ENCODE data around the gene UGT1A3.

UGT1A3 gene

DNA sequence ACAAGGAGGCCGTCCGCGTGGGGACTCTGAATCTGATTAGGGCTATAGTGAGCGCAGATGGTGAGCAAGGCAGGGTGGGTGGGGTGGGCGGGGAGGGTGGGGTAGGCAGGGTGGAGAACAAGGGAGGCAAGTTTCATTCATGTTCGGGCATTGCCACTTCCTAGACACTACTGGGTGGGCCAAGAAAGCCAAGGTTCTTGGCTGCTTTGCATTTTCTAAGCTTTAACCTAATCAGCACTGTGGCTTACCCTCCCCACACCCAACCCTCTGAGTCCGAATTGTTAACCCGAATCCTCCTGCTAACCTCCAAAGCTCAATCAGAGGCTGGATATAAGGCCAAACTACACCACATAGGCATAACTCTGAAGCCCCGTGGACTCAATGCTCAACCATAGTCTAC lies 67.4 kb downstream of the UGT1A3 start:
- DNase-seq (ENCODE audit: low read depth): no peak

DNA sequence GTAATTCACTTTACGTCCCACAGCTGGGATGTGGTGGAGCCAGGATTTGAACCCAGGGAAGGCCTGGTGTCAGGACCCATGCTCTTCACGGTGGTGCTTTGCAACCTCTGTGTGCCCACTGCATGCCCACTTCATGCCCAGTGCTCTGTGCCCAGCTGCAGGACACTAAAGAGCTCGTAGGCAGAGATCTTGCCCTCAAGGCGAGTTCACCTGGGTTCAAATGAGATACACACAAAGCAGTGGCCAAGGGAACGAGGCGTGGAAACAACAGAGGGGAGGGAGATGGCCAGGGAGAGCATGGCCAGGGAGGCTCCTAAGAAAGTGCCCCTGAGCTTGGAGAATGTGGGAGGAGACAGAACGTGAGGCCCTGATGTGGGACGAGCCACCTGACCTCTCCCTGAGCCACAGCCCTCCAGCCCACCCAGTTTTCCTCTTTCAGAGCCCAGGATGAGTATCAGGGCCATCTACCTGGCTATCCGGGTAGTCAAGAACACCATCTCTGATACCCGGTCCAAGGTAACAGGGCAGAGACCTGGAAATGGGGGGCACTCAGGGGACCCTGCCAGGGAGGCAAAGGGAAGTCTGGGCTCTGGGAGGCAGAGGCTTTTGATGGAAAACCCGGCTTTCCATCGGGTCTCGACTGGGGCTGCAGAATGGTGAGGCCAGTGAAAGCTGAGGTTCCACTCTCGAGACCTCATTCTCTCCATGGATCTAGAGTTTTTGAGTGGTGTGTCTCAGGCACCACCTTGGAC lies 69.7 kb downstream of the UGT1A3 start:
- DNase-seq (ENCODE audit: low read depth): no peak

DNA sequence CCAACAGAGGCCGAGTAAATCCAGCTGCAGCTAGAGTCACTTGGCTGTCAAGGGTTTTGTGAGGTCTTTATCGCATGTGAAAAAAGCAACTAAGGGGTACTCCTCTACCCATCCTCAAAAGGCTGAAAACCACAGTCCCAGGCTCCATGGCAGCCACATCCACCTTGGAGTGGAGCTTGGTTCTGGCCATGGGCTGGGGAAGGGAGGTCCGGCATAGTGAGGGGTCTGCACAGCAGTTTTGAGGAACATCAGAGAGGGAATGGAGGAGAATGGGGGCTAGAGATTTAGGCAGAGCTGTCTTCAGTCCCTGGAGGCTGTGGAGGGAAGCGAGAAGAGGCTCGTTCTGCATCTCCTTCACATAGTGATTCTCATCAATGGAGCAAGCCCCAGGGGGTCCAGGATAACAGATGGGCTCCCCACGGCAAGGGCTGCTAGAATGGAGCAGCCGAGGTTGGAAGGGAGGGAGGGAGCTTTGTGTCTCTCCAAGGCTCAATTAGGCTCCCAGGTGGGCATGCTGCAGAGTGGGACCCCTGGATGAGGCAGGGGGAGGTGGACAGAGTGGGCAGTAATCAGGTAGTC lies 70.3 kb downstream of the UGT1A3 start:
- DNase-seq (ENCODE audit: low read depth): no peak

DNA sequence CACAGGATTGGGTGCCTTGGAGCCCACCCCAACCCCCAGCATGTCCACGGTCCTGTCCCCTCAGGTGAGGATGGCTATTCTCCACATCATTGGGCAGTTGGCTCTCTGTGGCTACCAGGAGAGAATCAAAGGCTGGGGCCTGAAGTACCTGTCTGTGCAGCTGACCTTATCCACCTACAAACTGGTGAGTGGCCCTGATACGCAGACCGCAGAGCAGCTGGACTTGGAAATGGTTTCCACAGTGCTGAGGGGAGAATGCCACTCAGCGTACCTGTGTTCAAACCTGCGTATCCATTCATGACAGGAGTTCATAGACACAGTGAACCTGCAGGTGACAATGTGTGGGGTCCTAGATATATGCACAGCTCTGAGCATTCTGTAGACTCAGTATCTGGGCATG lies 70.9 kb downstream of the UGT1A3 start:
- DNase-seq (ENCODE audit: low read depth): no peak

- DNase-seq (ENCODE audit: low read depth): no peak
These were observed 71.4 kb downstream of the UGT1A3 start for GRCh38 chr2:233800208-233800607.

GRCh38 chr2:233801357-233802131 lies 72.7 kb downstream of the UGT1A3 start:
- DNase-seq (ENCODE audit: low read depth): no peak

- DNase-seq (ENCODE audit: low read depth): no peak
These were observed 73.4 kb downstream of the UGT1A3 start for GRCh38 chr2:233802132-233802815.

DNA sequence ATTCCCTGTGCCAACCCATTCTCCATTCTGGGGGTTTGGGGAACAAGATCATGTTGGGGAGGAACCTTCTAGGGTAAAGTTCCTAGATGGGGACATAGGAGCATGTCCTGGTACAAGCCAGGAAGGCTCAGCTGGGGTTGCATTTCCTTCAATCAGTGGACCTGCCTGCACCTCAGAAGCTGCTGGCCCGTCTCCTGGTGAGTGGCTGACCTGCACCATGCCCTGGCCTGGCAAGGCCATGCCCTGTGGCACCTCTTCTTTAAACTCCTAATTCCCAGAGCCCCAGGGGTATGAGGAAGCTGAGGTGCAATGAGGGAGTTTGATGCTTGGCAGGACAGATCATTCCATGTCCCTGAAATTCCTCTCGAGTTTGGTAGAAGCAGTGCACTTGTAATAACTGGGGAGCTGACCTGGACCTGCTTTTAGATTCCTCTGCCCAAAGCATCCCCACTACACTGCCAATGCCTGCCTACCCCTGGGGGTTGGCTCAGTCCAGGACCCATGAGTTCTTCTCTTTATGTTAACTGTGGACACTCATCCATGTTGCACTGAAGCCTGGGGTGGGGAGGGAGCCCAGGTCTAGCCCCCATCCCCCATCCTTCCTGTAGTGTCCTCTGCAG lies 74.6 kb downstream of the UGT1A3 start:
- no peak for DNase-seq (ENCODE audit: low read depth)

- DNase-seq (ENCODE audit: low read depth): no peak
These were observed 75.2 kb downstream of the UGT1A3 start for GRCh38 chr2:233803994-233804393.

- no peak for DNase-seq (ENCODE audit: low read depth)
These were observed 78.5 kb downstream of the UGT1A3 start for GRCh38 chr2:233807215-233807865.

- DNase-seq (ENCODE audit: low read depth): no peak
These were observed 79.4 kb downstream of the UGT1A3 start for GRCh38 chr2:233807966-233808935.

DNA sequence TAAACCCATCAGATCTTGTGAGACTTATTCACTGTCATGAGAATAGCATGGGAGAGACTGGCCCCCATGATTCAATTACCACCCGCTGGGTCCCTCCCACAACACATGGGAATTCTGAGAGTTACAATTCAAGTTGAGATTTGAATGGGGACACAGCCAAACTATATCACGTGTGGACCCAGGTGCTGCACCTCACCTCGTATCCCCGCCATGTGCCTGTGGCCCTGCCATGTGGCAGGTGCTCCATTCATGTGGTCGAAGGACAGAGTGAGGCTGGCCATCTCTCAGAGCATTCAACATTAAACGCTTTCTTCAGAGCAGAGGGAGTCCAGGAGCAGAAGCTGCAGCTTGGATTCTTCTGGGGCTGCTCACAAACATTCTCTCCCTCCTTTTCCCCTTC lies 81.5 kb downstream of the UGT1A3 start:
- no peak for DNase-seq (ENCODE audit: low read depth)

GRCh38 chr2:233811087-233811486 lies 82.2 kb downstream of the UGT1A3 start:
- DNase-seq (ENCODE audit: low read depth): no peak

DNA sequence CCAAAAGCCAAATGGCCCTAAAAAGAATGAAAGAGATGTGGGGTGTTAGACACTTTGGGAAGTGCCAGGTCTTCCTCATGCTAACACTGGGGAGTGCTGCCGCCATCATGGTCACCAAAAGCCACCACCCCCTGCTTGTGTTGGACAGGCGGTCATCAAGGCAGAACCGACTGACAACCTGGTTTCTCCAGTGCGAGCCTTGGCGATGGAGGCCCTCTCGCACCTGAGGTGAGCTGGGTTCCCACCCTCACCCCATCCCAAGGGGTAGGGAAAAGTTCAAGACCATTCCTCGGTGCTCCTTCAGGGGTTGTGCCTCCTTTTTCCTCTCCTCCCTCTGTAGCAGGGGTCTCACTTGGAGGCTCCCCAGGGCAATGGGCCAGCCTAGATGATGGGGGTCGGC lies 82.9 kb downstream of the UGT1A3 start:
- no peak for DNase-seq (ENCODE audit: low read depth)

DNA sequence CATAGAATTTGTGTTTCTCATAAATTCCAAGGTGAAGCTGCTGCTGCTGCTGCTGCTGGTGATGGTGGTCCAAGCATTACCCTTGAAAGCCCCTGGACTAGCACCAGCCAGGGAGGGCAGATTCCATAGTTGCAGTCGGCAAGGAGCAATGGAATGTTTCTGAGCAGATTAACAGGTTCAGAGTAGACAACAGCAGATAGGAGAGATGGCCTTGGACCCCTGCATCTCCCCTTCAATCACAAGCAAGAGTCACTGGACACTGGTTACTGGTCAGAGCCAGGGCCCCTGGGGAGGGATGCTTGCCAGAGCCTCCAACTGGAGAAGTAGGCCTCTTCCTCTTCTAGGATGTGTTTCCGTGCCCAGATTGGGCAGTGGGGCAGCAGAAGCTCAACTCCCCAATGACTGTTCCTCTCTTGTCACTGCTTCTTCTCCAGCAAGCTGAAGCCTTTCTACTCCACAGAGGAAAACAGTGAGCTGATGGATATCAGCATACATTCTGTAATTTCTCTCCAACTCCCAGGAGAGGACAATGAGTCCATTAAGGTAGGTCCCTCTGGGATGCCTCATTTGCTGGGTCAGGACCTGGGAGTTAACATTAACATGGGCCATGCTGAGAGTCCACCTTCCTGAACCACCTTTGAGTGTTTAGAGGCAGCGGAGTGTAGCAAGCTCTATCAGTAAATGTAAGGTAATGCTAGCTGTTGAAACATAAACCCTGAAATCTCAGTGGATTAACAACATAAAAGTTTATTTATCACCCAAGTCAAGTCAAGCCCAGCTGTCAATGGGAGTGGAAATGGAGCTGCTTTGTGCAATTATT lies 84.6 kb downstream of the UGT1A3 start:
- DNase-seq (ENCODE audit: low read depth): no peak

DNA sequence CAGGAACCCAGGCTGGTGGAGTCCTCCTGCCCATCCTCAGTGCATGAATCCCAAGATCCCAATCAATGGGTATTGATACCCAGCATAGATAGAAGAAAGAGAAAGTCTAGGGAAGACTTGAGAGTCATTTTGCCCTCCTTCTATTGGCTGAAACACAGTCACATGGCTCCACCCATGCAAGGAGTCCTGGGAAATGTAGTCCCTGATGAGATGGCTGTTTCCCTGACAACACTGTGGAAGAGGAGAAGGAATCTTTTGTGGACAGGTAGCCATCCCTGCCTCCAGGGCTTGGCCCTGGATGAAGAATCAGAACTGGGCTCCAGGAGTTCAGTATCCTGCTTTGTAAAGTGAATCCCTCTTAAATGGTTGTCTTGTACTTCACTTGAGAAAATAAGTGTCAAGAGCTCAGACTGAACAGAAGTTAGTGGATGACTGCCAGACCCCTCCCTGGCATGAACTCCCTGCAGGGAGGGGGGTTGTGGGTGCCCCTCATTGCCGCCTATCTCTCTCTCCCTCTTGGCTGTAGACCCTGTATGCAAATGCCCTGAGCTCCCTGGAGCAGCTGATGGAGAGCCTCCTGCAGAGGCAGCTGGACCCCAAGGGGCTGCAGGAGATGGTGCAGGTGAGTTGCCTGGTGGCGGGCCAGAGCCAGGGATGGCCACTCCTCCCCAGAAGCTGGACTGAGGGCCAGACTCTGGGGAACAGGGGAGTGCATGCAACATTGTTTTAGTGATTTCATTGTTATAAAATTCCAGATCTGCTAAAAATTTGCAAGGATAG lies 85.4 kb downstream of the UGT1A3 start:
- no peak for DNase-seq (ENCODE audit: low read depth)

DNA sequence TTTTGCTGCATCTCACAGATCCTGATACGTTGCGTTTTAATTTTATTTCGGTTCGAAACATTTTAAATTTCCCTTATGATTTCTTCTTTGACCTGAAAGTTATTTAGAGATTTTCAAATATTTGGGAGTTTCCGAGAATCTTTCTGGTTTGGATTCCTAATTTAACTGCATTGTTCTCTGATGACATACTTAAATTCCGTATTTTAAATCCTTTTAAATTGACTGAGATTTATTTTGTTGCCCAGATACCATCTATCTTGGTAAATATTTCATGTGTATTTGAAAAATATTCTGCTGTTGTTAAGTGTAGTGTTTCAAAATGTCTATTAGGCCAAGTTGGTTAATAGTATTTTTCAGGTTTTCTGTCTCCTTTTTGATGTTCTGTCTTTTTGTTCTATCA lies 87.0 kb downstream of the UGT1A3 start:
- DNase-seq (ENCODE audit: low read depth): no peak

- no peak for DNase-seq (ENCODE audit: low read depth)
These were observed 87.5 kb downstream of the UGT1A3 start for GRCh38 chr2:233816334-233816733.

GRCh38 chr2:233816771-233817170 lies 87.9 kb downstream of the UGT1A3 start:
- no peak for DNase-seq (ENCODE audit: low read depth)

Data from stimulated activated CD8-positive, alpha-beta memory T cell treated with anti-CD3 and anti-CD28 coated beads, Interleukin-15, amount 100 ng/mL, for 1 hour (primary cell).